CD1c-positive myeloid dendritic cell (primary cell): ENCODE data around the gene DIAPH3.

ENCODE experiments used
- DNase-seq: peaks from one replicate; pipeline ENCODE4 v3.0.0-alpha.2; 2016; ENCODE audit errors: extremely low spot score

Gene DIAPH3

DNA sequence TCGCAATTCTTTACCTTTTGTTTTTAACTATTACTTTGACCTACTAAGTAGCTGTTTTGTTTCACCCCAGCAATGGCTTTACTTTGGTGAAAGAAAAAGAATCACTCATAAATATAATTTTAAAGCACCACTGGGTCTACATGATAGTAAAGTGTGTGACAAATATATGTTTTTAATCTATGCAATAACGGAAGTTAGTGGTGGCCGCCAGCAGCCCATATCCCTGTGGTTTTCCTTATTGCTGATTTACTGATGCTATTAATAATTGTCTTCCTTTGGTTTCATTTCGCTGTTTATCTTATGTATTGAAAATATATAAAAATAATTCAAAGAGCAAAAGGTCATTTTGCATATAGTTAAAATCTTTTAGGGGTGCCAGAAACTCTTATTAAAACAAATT lies 491.3 kb downstream of the DIAPH3 start:
- DNase-seq: no peak

DNA sequence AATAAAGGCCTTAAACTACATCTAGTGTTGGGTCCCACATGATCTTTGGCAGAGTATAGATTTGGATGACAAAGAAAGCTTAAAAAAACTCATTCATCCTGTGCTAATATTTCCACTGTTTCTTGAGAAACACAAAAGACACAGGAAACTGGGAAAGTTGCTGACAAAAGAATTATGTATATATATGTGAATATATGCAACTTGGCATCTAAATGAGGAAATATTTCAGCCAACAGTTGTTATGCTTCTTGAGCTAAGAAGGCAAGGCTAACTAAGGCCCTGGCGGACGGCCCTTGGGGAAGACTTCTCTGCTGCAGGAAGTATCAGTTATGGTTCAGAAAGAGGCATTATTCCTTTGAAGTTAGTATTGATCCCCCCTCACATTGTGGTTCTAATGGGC lies 491.8 kb downstream of the DIAPH3 start:
- DNase-seq: no peak

DNA sequence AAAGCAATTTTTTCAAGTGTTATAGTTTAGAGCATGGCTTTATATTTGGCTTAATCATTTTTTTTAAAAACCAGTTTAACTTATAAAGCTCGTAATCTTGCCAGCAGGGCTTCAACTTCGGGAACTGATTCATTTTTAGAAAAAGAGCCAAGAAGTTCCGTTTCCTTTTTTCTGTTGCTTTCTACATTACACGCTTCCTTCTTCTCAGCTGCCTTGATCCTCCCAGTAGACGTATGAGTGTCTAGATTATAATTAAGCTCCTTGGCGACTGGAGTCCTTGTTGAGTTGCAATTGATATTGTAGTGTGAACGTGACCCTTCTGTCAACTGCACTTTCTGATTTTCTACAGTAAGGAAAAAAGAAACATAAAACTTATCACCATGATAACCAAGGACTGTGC lies 497.2 kb downstream of the DIAPH3 start:
- peak; percentile 65 for DNase-seq

DNA sequence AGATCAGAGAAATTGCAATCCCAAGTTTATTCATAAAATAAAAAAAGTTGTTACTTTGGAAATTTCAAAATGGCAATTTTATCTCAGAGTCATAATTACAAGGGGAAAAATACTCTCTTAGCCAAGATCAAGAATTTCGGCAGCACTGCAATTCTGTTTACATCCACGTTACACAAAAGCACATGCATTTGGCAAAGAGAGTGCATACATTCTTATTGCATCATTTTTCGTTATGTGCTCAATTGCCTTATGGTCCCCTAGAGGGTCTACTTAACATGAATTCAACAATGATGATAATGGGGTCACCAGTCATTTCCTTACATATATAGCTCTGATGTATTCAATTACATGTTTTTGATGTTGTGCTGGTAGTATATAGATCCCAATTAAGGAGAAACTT lies 498.0 kb downstream of the DIAPH3 start:
- DNase-seq: no peak

DNA sequence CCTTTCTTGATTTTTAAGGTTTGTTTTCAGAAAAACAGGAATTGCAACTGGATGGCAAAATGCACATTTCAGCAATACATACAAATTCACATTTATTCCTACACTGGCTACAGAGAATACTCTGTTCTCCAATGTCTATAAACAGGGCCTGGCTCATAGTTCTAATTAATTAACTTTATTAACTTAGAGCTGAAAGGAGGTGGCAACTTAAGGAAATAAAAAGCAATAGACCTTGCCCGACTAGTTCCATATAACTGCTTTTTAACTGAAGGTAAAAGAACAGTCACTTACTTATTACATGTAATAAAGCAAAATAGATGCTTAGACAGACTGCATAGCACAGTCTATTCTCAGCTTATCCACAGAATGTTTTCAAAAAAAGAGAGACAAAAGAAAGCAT lies 498.5 kb downstream of the DIAPH3 start:
- no peak for DNase-seq

DNA sequence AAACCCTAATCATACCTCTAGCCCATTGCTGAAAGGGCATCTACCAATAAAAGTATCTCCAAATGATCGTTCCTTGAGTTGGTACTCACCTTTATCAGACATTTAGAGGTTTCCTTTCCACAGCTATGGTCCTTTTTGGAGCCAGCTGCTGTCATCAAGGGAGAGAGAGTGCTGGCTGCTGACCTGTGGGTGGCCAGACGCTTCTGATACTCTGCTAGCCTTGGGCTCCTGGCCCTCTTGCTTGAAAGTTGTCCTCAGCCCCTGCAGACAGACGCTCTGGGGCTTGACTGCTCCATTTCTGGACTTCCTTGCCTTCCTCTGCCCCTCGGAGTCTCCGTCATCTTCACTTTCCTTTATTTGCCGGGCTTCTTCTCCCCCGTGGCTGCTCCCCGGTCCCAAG lies 499.1 kb downstream of the DIAPH3 start:
- DNase-seq: no peak

DNA sequence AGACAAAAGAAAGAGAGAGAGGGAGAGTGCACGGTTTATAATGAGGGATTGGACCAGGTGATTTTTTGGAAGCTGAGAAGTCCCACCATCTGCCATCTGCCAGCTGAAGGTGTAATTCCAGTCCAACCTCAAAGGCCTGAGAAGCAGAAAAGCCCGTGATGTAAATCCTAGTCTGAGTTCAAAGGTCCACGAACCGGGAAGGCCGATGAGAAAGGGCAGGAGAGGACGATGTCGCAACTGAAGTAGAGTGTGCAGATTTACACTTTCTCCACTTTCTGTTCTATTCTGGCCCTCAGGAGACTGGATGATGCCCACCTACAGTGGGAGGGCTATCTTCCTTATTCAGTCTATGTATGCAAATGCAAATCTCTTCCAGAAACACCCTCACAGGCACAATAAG lies 500.0 kb downstream of the DIAPH3 start:
- DNase-seq: no peak

DNA sequence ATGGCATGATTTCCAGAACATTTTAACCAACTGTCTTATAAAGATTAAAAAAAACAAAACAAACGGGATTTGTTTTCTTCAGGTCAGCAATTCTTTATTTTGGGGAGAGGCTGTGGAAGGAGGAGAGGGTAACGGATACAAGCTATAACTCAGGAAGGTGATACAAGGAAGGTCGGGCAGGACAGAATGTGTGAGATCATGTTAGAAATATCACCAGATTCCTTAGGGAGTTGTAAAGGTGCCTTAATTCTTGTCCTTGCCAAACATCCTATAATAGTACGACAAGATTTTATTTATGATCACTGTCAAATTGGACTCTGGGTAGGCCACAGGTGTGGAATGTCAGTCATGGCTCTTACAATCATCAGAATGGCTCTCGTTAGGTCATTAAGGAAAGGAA lies 503.1 kb downstream of the DIAPH3 start:
- no peak for DNase-seq

DNA sequence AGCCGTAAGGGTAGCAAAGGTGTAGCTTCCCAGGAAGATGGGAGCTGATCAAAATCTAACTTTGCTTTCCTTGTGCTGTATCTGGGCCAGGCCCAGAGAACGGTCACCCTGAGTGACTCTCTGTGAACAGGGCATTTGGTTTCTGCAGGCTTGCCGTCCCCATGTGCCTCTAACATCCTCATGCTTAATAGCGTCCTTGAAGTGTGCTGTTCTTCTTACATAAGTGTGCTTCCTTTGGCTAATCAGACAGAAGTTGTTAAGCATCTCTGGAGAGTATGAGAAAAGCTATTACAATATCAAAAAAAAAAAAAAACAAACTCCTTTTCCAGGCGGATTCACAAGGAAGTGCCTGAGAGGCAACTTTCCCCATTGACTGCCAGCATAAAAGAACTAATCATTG lies 503.7 kb downstream of the DIAPH3 start:
- DNase-seq: no peak

DNA sequence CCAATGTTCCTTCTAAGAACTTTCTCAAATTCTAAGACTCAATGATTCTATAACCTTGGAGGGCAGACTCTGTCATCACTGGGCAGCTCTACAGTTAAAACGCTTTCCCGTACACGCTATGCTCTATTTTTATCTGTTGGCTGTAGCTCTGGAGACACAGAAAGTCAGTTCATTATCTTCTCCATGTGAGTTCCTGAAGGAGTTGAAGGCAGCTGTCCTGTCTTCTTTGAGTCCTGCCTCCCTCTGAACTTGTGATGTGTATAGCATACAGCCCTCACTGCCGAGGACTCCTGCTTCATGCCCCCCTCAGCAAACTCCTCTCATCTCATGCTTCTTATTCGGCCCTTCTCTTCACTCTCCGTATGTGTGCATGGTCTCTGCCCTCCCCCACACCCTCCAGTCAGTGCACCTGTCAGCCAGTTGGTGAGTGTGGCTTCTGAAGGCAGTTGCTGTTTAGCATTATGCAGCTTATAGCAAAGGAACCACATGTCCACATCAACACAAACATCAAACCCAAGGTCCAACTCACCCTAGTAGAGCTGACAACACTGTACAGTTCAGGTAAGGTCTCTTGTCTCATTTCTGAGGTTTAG lies 504.9 kb downstream of the DIAPH3 start:
- DNase-seq: no peak

DNA sequence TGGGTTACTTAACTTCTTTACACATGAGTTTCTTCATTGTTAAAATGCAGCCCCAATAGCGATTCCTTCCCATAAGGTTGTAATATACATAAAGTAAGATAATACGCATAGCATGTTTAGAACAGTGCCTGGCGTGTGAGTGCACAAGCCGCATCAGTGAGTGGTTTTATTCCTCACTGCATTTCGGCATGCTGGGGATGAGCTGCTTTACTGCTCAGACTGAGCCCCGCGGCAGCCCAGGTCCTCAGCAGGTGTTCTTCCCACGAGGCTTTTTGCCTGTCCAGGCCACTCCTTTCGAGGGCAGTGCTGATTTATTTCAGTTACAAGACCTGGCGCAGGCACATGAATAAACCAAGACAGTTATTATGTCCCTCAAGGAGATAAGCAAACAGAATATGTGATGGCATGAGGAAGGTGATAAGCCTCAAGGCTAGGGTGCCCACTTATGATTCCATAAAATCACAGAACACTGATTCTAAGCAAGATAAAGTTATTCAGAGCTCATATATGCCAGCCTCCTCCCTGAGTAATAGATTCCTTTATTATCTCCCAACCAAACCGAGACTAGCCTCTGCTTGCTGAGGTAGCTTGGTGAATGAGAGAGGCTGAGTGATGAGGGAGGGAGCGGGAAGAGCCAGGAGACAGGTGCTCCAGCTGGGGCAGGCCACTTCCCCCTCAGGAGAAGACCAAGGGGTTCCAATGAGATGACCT lies 505.5 kb downstream of the DIAPH3 start:
- no peak for DNase-seq

DNA sequence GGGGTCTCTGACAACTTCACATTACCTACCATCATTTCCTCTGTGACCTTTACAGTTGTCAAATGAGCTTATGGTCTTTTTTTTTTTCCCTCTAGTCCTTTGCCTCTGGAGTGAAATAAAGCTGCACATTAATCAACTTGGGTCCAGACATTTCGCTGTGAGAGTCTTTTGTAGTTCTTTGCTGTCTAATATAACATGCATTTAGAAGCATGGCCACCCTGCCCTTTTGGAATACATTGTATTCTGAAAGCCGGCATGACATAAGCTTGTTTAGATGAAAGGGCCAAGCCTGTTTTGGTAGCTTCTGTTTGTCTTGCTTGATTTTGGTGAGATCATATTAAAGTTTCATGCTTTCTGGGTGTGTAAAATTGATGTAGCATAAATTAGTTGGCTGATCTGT lies 509.8 kb downstream of the DIAPH3 start:
- no peak for DNase-seq

DNA sequence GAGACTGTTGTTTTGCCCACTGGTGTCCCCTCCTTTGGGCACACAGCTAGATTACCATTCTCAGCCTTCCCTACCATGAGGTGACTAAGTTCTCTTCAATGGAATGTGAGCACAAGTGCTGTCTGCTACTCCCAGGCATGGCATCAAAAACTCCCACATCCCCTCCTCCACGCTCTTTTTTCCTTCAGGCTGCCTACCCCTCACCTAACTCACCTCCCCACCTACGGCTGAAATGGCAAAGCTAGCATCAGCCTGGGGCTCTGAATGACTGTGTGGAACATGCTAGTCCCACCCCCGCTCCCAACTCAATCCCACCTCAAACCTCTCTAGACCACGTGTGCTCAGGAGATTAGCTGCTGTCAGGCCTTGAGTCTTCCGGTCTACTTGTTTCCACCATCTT lies 512.2 kb downstream of the DIAPH3 start:
- no peak for DNase-seq

DNA sequence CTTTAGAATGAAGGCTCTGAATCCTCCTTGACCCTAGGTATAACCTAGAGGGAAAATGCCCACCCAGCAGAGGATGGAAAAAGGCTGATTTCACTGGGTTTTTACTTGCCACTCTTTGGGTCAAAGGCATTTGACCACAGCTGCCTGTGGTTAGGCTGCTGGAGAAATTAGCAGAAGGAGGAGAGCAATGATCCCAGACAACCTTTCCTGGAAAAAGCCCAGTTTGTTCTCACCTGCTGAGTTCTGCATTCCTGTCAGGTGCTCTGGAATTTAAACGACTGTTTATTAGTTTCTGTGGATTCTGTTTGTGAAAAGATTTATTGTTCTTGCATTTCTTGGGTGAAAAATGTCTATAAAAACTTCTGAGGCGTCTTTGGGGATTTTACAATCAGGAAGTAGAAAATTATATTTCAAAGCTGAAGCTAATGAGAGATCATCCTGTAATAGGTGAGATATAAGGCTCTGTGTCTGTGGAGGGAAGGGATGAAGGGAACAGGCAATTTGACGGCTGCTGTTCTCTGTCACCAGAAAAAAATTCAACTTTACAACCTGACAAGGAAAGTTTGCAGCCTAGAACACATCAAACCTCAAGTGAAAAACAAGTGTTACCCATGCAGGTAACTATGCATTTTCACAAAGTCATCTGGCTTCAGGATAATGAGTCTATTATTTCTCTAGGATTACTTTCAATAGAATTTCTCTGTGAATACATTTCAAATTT lies 519.7 kb downstream of the DIAPH3 start:
- no peak for DNase-seq

DNA sequence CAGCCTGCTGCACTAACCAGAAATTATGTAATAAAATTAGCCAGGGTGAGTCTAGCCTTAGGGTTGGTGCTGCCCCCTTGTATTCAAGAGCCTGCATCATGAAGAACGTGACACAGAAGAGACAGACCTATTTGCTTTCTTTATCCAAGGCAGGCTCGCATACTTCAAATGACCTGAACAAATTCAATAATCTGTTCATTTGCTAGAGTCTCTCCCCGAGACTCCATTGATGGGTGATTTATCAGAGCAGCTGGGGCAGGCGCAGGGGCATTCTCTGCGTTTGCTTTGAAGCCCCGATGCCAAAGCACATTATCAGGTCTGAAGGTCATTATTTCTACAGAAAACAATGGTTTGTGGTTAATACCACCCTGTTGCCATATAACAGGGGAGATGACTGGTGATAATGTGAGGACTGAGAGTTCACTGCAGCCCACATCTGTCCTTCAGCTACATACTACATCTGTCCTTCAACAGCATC lies 520.3 kb downstream of the DIAPH3 start:
- no peak for DNase-seq

DNA sequence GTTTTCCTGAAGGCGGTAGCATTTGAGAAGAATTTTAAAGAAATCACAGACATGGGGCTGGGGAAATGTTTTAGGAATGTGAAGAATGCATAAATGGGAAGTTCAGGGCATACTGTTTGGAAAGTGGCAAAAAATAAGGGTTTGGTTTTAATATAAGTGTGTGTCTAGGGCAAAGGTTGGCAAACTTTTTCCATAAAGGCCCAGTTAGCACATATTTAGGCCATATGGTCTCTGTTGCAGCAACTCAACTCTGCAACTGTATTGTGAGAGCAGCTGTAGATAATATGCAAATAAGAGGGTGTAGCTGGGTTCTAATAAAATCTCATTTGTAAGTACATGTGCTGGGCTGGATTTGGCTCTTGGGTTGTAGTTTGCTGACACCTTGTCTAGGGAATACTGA lies 521.9 kb downstream of the DIAPH3 start:
- DNase-seq: no peak

DNA sequence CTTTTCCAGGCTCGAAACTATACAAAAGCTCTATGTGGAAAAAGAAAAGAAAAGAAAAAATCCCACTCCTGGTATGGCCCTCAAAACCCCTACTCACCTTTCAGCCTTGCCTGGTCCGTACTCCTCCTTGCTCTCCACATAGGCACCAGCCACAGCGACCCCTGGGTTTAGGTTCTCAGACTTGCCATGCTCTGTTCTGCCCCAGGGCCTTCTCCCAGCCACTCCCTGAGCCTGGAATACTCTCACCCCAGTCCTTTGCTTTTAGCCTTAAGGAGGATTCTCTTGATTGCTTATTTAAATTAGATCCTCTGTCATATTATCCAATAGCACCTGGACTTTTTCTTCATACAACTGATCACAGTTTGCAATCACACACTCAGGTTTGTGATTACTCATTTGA lies 522.5 kb downstream of the DIAPH3 start:
- DNase-seq: no peak

DNA sequence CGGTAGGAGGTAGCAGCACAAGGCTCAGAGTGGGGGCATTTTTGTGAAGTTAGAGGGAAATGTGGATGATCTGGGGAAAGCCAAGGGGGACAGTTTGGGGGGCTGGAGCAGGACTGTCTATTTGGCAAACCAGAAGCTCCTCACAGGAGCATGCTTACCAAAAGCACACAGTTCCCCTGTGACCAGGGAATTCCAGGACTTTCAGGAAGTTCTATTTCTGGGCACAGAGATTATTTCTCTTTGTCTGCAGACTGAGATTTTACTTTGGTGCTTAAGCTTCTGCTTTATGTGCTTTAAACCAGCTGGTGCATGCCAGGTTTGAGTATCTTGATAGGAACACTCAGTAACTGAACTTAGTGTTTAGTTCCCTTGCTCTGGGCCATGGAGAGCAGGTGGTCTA lies 525.3 kb downstream of the DIAPH3 start:
- no peak for DNase-seq

DNA sequence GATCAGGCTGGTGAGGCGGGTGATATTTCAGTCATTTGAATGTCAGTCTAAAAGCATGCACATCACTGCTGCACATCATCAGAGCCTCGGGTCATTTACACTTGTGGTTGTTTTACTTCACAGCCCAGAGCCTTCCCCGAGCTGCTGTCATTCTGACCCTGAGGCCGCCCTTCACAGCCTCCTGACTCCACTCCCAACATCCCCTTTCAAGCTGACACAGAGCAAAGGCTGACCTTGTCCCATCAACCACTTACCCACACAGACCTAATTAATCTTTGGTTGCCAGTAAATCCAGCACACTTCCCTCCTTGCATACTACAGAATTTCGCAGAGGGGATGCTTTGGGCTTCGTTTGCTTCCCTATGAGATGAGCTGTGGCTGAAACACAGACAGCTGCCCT lies 528.1 kb downstream of the DIAPH3 start:
- no peak for DNase-seq

DNA sequence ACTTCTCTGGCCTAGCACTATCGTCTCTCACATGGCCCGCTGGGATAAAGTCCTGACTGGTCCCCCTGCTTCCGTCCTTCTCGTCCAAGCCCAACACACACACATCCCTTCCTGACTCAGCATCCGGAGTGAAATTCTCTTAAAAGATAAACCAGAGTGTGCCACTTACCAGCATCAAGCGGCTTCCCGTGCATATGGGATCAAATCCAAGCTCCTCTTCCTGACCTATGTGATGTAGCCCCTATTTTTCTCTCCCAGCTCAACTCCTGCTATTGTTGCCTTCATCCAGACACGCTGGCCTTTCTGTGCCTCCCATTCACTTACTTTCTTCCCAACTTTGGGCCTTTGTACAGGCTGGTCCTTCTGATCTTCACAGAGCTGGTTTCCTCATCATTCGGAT lies 530.4 kb downstream of the DIAPH3 start:
- DNase-seq: no peak

DNA sequence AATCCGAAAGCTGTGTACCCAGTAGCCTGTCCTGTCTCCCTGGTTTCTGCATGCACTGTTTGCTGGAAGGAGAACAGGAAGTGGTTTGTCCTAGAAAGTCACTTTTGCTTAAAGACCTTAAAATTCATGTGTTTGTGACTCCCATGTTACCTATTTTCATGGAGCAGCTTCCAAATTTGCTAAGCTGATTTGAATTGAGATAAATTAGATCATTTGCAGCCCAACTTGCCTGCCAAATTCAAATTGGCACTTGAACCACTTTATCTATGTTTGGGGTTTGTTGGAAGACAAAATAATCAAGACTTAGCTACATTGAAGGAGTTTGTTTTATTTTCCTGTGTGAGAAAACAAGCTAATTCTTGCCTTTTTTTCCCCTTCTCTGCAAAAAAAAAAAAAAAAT lies 532.5 kb downstream of the DIAPH3 start:
- no peak for DNase-seq

DNA sequence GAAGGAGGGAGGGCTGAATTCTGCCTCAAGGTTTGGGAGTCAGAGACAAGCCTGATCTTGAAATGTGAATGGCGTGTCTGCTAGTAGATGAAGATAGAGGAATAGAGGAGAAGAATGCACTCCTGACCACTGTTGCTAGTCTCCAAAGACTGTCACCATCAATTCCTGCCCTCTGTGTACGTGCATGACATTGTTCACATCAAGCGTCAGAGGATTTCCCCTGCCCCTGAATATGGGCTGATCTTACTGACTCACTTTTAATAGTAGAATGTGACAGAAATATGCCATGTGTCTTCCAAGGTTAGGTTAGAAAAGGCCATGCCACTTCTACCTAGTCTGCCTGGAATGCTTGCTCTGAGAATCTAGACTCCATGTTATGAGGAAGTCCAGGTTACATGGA lies 538.6 kb downstream of the DIAPH3 start:
- no peak for DNase-seq

DNA sequence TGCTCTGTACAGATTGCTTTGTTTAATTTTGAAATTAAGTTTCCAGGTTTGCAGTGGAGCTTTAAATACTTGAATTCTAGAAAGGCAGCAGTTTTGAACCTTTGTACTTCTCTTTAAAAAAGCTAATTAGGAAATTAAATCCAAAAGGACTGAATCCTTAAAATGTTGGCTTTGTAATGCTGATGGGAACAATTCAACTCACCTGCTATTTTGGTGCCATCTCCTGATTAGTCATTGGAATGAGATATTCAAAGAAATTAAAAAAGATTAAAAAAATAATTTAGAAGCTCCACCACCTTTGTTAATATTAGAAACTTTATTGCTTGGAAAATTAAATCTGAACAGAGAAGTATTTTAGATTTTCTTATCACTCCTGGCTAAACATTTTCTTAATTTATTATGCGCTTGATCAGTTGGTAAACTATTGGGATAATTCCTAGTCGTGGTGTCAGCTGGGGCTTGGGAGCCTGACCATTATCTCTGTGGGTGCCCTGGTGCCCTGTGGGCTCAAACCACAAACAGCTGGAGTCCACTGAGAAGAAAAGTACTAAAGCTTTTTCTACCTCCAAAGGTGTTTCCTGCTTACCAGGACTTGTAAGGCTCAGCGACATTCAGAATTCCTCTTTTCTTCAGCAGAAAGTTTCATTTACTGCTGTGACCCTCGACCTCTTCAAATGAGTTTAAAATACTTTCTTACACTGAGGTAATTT lies 540.4 kb downstream of the DIAPH3 start:
- no peak for DNase-seq
